Measurements from ENCODE around the gene PDIK1L.
A peak's percentile ranks its signal among the peaks of the same experiment; 100 is the strongest.

GRCh38 chr1:26164036-26164860, 52.6 kb downstream of the PDIK1L start:
- TF ChIP-seq, protein P1, sequence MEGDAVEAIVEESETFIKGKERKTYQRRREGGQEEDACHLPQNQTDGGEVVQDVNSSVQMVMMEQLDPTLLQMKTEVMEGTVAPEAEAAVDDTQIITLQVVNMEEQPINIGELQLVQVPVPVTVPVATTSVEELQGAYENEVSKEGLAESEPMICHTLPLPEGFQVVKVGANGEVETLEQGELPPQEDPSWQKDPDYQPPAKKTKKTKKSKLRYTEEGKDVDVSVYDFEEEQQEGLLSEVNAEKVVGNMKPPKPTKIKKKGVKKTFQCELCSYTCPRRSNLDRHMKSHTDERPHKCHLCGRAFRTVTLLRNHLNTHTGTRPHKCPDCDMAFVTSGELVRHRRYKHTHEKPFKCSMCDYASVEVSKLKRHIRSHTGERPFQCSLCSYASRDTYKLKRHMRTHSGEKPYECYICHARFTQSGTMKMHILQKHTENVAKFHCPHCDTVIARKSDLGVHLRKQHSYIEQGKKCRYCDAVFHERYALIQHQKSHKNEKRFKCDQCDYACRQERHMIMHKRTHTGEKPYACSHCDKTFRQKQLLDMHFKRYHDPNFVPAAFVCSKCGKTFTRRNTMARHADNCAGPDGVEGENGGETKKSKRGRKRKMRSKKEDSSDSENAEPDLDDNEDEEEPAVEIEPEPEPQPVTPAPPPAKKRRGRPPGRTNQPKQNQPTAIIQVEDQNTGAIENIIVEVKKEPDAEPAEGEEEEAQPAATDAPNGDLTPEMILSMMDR (conservative IDR thresholded peaks at IDR 0.05; ENCODE audit: low read length) = peak; percentile 75
- no peak for TF ChIP-seq EZH2phosphoT487 (IDR thresholded peaks at IDR 0.05; ENCODE audit: borderline replicate concordance, low read depth, low read length)

Measured in OCI-LY7 (cell line).